ENCODE data around the gene OR13A1. TPM values are rescaled to one million over a fixed set of nuclear protein-coding genes. Genes with fewer than 3 reads are reported as not detected.
"Not testable (repeated sequence)": the region's sequence is repeated elsewhere in the genome, so short reads cannot be mapped to it uniquely, and the experiment has no call there.

The OR13A1 gene
- total RNA-seq, 1 experiment from 2014 or later: 0.15 TPM

- no CpG with 5 or more reads among the region's 20 CpGs for WGBS (ENCODE audit: extremely low coverage, insufficient read length, low lambda C conversion rate)
- H3K27ac ChIP-seq (ENCODE audit: insufficient read length, low read depth, low read length): not testable (repeated sequence)
Measured at GRCh38 chr10:45347464-45347863, 32.1 kb upstream of the OR13A1 start.

GRCh38 chr10:45346652-45347335, 31.4 kb upstream of the OR13A1 start:
- H3K4me1 ChIP-seq (ENCODE audit: insufficient read depth, low read length); H3K23ac ChIP-seq (ENCODE audit: insufficient read length, low read depth, low read length); H3K23me2 ChIP-seq (ENCODE audit: insufficient read length, low read depth, low read length, poor library complexity, severe bottlenecking); H3K9ac ChIP-seq (ENCODE audit: extremely low read depth, insufficient read length, low read length); H3K9me3 ChIP-seq (ENCODE audit: control insufficient read depth, low read depth, low read length); H3K56ac ChIP-seq (ENCODE audit: insufficient read length, low read depth, low read length); H4K20me1 ChIP-seq (ENCODE audit: control insufficient read depth, insufficient read depth, insufficient read length); H2BK120ac ChIP-seq (ENCODE audit: low read depth, low read length, poor library complexity, severe bottlenecking); H3K79me1 ChIP-seq (ENCODE audit: insufficient read depth, low read depth, low read length, poor library complexity, severe bottlenecking); H3K27ac ChIP-seq (ENCODE audit: insufficient read length, low read depth, low read length); H3K4me3 Mint-ChIP-seq; H2BK12ac ChIP-seq (ENCODE audit: insufficient read length, low read depth, low read length); H2AFZ ChIP-seq (ENCODE audit: low read length); H3K4ac ChIP-seq (ENCODE audit: low read depth, low read length); H2BK5ac ChIP-seq (ENCODE audit: insufficient read length, low read length); H3K4me2 ChIP-seq (ENCODE audit: insufficient read depth, insufficient read length, low read length); H4K5ac ChIP-seq (ENCODE audit: insufficient read length, low read depth, low read length); H3K27ac Mint-ChIP-seq; H2BK15ac ChIP-seq (ENCODE audit: low read depth, low read length); H3K36me3 Mint-ChIP-seq (ENCODE audit: insufficient read depth in 1 of 3, low read depth in 3 of 3); H4K91ac ChIP-seq (ENCODE audit: insufficient read length, low read depth, low read length); H3K79me2 ChIP-seq (ENCODE audit: insufficient read depth, low read length); H3K27me3 ChIP-seq (ENCODE audit: insufficient read depth, low read length); DNase-seq; H2AK5ac ChIP-seq (ENCODE audit: insufficient read length, low read length); H3K4me1 Mint-ChIP-seq; H3T11ph ChIP-seq (ENCODE audit: low read length); H4K8ac ChIP-seq (replicated peaks; ENCODE audit: insufficient read length, low read depth, low read length); H3K14ac ChIP-seq (ENCODE audit: insufficient read depth, low read length); H2BK20ac ChIP-seq (ENCODE audit: low read depth, low read length, poor library complexity, severe bottlenecking); H3K18ac ChIP-seq (ENCODE audit: insufficient read length, low read depth, low read length): not testable (repeated sequence)
- Mint-ChIP-seq H3K9me3 (peaks cover 33 to 60% of the 10 kb centered on the region in 2 experiments), H3K27me3 (ENCODE audit: low read depth) (peaks cover 14% of the 10 kb centered on the region)
- WGBS (ENCODE audit: extremely low coverage, insufficient read length, low lambda C conversion rate): no CpG with 5 or more reads among the region's 24 CpGs

More at GRCh38 chr10:45347464-45347863, 32.1 kb upstream of the OR13A1 start:
- H3K4ac ChIP-seq (ENCODE audit: low read depth, low read length); H2AFZ ChIP-seq (ENCODE audit: low read length); H4K8ac ChIP-seq (replicated peaks; ENCODE audit: insufficient read length, low read depth, low read length); H3K23me2 ChIP-seq (ENCODE audit: insufficient read length, low read depth, low read length, poor library complexity, severe bottlenecking); H3K56ac ChIP-seq (ENCODE audit: insufficient read length, low read depth, low read length); H3K4me3 Mint-ChIP-seq; H2AK5ac ChIP-seq (ENCODE audit: insufficient read length, low read length); H2BK20ac ChIP-seq (ENCODE audit: low read depth, low read length, poor library complexity, severe bottlenecking); H2BK12ac ChIP-seq (ENCODE audit: insufficient read length, low read depth, low read length); H3K4me2 ChIP-seq (ENCODE audit: insufficient read depth, insufficient read length, low read length); H3K4me1 Mint-ChIP-seq; H3T11ph ChIP-seq (ENCODE audit: low read length); H4K20me1 ChIP-seq (ENCODE audit: control insufficient read depth, insufficient read depth, insufficient read length); H2BK15ac ChIP-seq (ENCODE audit: low read depth, low read length); H3K9me3 ChIP-seq (ENCODE audit: control insufficient read depth, low read depth, low read length); H3K27ac Mint-ChIP-seq; H3K14ac ChIP-seq (ENCODE audit: insufficient read depth, low read length); H3K27me3 ChIP-seq (ENCODE audit: insufficient read depth, low read length); H2BK5ac ChIP-seq (ENCODE audit: insufficient read length, low read length); H3K79me1 ChIP-seq (ENCODE audit: insufficient read depth, low read depth, low read length, poor library complexity, severe bottlenecking); H3K18ac ChIP-seq (ENCODE audit: insufficient read length, low read depth, low read length); H3K23ac ChIP-seq (ENCODE audit: insufficient read length, low read depth, low read length); DNase-seq; H4K5ac ChIP-seq (ENCODE audit: insufficient read length, low read depth, low read length); H3K36me3 Mint-ChIP-seq (ENCODE audit: insufficient read depth in 1 of 3, low read depth in 3 of 3); H3K9ac ChIP-seq (ENCODE audit: extremely low read depth, insufficient read length, low read length); H2BK120ac ChIP-seq (ENCODE audit: low read depth, low read length, poor library complexity, severe bottlenecking); H4K91ac ChIP-seq (ENCODE audit: insufficient read length, low read depth, low read length); H3K4me1 ChIP-seq (ENCODE audit: insufficient read depth, low read length); H3K79me2 ChIP-seq (ENCODE audit: insufficient read depth, low read length): not testable (repeated sequence)
- Mint-ChIP-seq H3K27me3 (ENCODE audit: low read depth) (peaks cover 15% of the 10 kb centered on the region), H3K9me3 (peaks cover 33 to 56% of the 10 kb centered on the region in 2 experiments)
